CD4-positive, alpha-beta T cell treated with Interferon gamma for 1 hour (primary cell): ENCODE results near the gene GPR35.

ENCODE experiments used
- DNase-seq: peaks from one replicate; pipeline ENCODE4 v3.0.0-alpha.2; 2020

GPR35 gene

GRCh38 chr2:240589850-240590525 lies 35.3 kb upstream of the GPR35 start:
- DNase-seq = no peak

DNA sequence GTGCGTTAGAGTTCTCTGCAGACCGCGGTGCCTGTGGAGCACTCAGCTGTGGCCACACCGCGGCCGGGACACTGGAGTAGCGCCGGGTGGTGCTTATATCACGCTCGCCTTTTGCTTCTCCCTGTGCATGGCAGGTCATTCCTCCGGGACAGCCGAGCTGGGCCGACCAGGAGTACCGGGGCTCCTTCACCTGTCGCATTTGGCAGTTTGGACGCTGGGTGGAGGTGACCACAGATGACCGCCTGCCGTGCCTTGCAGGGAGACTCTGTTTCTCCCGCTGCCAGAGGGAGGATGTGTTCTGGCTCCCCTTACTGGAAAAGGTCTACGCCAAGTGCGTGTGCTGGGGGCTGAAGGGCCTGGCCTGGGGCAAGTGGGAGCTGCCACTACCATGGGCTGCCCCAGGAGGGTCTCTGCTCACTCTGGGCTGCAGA lies 34.6 kb upstream of the GPR35 start:
- DNase-seq = no peak

GRCh38 chr2:240591226-240591625 lies 34.1 kb upstream of the GPR35 start:
- DNase-seq = no peak

DNA sequence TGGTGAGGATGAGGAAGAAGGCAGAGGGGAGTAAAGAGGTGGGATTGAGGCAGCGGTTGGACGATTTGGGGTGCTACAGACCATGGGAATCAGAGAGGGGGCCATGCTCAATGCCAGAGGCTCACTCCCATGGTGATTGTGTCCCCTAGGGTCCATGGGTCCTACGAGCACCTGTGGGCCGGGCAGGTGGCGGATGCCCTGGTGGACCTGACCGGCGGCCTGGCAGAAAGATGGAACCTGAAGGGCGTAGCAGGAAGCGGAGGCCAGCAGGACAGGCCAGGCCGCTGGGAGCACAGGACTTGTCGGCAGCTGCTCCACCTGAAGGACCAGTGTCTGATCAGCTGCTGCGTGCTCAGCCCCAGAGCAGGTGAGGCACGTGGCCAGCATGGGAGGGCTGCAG lies 33.5 kb upstream of the GPR35 start:
- no peak for DNase-seq

- no peak for DNase-seq
Observed at GRCh38 chr2:240593026-240593702, 32.1 kb upstream of the GPR35 start.

- no peak for DNase-seq
Observed at GRCh38 chr2:240593703-240594451, 31.4 kb upstream of the GPR35 start.

DNA sequence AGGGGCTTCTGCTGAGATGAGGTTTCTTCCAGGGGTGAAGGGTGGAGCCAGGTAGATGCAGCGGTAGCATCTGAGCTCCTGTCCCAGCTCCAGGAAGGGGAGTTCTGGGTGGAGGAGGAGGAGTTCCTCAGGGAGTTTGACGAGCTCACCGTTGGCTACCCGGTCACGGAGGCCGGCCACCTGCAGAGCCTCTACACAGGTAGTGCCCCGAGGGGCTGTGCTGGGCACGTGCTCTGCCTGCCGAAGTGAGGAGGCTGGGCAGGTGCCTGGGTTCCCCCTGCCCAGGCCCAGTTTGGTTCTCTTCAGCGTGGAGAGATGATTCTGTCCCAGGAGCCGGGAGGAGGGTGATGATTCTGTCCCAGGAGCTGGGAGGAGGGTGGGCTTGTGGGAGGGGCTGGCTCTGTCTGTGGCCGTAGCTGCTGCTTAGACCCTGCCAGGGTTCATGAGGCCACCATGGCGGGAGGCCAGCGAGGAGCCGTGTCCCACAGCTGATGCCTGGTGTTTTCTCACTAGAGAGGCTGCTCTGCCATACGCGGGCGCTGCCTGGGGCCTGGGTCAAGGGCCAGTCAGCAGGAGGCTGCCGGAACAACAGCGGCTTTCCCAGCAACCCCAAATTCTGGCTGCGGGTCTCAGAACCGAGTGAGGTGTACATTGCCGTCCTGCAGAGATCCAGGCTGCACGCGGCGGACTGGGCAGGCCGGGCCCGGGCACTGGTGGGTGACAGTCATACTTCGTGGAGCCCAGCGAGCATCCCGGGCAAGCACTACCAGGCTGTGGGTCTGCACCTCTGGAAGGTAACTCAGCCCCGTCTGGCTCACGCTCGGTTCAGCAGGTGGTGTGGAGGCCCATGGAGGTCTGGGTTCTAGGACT lies 30.5 kb upstream of the GPR35 start:
- DNase-seq = no peak

DNA sequence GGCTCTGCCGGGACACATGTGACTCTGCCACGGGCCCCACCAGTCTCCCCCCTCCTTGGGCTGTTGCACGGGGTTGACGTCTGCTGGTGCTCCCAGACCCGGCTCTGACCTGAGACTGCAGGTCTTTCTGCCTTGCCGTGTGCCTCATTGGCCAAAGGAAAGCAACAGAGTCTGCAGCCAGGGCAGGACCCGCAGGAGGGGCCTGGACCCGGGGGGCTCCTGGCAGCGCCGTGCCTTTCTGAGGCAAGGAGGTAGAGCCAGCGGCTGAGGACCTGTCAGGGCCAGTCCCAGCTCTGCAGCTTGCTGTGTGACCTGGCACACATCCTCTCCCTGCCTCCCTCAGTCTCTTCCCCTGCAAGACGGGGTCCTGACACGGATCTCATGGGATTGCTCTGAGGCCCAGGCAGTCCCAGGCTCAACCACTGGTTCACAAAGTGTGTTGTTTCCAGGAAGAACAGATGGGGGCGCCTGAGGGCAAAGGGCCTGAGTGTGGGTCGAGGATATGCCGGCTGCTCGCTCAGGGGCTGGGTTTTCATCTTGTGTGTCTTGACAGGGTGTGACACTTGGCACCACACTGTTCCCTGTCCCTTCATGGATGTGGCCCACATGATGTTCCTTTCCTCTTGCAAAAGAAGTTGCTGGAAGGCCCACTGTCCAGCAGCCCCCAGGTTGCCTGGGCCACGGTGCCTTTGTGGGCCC lies 29.8 kb upstream of the GPR35 start:
- no peak for DNase-seq

- DNase-seq = no peak
Observed at GRCh38 chr2:240596080-240596460, 29.2 kb upstream of the GPR35 start.

- no peak for DNase-seq
Observed at GRCh38 chr2:240596491-240596931, 28.8 kb upstream of the GPR35 start.

DNA sequence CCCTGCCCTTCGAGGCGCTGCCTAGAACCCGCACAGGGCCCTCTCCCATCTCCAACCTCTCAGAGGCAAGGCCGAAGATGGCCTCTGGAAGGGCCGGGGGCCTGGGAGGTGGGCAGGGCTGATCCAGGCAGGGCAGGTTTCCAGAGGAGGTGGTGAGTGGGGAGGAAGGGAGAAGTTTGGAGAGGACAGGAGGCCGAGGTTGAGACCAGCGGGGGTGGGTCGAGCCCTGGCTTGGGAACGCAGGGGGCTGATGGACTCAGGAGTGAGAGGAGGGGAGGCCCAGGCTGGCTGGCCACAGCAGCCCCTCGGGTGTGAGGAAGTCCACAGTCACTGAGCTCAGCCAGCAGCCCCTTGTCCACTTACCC lies 28.2 kb upstream of the GPR35 start:
- no peak for DNase-seq

GRCh38 chr2:240597419-240598181 lies 27.7 kb upstream of the GPR35 start:
- DNase-seq = no peak

DNA sequence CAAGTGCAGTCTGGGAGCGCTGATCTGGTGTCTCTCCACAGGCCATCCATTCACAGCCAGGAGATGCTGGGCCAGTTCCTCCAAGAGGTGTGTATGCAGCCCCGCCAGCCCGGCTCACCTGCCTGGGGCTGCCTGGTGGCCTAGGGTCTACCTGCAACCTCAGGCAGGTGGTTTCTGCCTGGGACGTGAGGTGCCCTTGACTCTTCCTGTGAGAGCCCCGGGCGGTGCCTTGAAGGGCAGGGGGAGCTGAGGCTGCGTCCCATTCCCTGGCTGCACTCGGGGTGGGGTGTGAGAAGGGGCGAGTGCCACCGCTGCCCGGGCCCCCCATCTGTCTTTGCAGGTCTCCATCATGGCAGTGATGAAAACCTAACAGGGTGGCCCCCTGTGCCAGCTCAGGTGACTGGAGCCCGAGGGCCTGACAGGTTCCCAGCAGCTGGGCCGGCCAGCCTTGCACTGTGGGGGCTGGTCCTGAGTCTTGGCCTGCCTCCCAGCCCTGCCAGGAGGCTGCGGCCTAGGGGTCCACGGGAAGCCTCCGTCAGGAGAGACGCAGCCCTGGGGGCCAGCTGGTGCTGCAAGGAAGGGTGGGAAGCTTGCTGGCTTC lies 26.9 kb upstream of the GPR35 start:
- no peak for DNase-seq

DNA sequence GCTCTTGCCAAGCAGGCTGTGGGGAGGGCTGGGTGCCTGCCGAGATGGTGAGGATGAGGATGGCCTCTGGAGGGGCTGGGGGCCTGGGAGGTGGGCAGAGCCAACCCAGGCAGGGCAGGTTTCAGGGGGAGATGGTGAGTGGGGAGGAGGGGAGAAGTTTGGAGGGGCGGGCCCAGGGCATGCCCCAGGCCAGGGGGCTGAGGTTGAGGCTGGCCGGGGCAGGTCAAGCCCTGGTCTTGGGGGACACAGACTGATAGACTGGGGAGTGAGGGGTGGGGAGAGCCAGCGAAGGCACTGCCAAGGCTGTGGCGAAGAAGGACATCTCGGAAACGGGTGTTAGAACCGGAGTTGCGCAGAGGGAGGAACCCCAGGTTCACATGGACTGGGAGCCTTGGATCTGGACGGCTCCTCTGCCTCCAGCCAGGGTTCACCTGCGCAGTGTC lies 26.1 kb upstream of the GPR35 start:
- no peak for DNase-seq

DNA sequence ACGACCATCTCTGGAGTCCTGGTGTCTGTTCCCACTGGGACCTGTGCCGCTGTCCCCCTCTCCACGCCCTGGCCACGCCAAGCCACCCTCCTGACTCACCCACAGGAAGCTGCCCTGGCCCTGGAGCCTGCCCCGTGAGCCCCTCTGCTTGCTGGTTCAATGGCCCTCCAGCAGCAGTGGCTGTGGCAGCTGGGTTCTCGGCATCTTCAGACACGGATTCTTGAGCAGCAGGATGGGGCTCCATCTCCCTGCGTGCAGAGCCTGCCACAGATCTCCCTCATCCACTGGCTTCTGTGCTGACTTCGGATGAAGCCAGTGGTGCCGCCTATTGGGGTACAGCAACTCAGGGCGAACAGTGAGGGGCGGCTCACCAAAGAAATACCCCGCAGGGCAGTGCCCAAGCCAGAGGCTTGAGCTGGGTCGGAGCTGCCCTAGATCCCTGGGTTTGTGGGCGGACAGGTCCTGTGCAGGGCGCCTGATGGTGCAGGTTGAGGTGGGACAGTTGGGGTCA lies 24.8 kb upstream of the GPR35 start:
- no peak for DNase-seq

DNA sequence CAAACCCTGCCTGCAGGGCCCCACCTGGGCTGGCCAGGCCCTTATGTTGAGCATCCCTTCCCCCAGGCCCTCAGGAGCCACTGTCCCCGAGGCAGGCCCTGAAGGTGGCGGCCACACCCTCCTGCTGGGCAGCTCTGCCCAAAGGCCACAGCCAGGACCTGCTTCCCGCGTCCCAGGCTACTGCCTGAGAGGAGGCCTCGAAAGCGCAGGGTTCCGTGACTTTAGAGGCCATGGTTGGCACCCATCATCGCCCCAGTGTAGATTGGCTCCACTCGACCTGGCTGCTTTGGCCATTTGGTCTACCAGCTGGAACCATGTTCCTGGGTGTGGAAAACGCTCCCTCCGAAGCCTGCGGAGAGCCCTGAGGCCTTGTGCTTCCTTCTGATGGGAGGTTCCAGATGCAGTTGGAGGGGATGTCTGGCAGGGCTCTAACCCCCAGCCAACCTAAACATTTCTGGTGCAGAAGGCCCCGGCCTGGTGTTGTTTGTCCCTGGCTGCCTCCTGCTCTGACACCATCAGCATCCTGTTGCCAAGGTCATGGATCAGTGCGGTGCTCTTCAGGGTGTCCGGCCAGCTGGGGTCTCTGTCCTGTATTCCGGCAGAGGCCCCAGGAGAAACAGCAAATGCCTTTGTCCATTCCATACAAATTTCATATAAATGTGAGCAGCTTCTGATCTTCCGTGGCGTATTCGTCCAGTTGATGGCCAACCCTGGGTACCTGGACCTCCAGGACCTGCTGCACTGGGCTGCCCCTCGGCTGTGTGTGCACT lies 24.0 kb upstream of the GPR35 start:
- no peak for DNase-seq

DNA sequence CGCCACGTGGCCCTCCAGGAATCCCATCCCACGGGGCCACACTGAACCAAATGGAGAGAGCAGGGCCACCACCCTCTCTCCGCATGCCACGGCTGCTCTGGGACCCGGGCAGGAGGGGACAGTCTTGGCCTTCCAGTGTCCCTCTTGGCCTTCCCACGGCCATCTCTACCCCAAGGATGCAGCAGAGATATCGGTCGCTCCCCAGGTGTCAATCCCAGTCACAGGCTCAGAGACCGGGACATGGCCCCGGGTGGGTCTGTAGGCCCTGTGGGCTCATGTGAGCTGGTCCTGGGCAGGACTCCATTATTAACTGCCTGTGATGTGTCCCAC lies 23.5 kb upstream of the GPR35 start:
- DNase-seq = no peak

- DNase-seq = no peak
Observed at GRCh38 chr2:240602266-240603050, 22.8 kb upstream of the GPR35 start.

DNA sequence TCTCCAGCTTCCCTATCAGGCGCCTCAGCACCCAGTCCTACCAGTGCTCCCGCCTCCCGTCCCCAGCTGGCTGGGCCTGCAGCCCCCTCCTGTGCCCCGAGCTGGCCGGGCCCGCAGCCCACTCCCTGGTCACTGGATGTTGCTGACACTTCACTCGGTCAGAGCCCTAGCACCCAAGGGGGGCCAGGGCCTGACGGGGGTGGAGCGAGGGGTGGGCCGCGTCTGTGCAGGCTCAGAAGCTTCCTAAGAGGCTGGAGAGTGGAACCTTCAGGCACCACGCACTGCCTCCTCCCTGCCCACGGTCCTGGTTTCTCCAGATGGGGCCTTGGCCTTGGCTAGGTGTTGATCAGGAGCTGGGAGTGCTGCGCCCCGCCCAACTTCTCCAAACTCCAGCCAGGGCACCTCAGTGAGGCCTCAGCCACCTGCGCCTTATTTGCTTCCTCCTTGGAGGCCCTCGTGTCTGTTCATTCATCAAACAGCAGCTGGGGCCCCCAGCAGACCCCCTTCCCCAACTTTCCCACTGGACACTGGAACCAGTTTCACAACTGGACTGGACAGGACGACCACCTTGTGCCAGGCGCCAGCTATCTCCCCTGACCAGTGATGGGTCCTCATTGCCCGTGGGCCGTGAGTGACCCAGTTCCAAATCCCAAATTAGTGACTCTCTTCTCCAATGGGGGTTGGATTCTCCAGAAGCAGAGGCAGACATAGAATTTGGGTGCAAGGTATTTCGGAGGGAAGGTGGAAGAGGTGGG lies 22.0 kb upstream of the GPR35 start:
- DNase-seq = no peak
